ENCODE results near the gene TRPV4. TPM values are rescaled to one million over a fixed set of nuclear protein-coding genes. Genes with fewer than 3 reads are reported as not detected.

The TRPV4 gene
- total RNA-seq, 1 experiment from 2014 or later = 2.9 TPM

- TF ChIP-seq IRF2 (CRISPR knock-in tag; IDR thresholded peaks at IDR 0.05; ENCODE audit: borderline replicate concordance, low read depth) (no peak), ZNF416 (CRISPR knock-in tag; IDR thresholded peaks at IDR 0.05) (no peak), USF1 (CRISPR knock-in tag; IDR thresholded peaks at IDR 0.05) (no peak), ZNF138 (CRISPR knock-in tag; conservative IDR thresholded peaks at IDR 0.05) (no peak), TEAD1 (CRISPR knock-in tag; IDR thresholded peaks at IDR 0.05) (no peak)
Observed at GRCh38 chr12:109773384-109774011, 59.7 kb downstream of the TRPV4 start (continued).

GRCh38 chr12:109772622-109773321 is 60.4 kb downstream of the TRPV4 start:
- DNase-seq (ENCODE audit: low spot score) (no peak), ATAC-seq (no peak)
- peaks cover 20% of the 10 kb centered on the region for H3K4me1 Mint-ChIP-seq
- 0 out of 2 replicates have a peak, but pooled peaks have one; percentile 9 for TF ChIP-seq CTCF (IDR thresholded peaks at IDR 0.05)
- no peak for TF ChIP-seq ZNF671 (CRISPR knock-in tag; IDR thresholded peaks at IDR 0.05)
- no peak for TF ChIP-seq NFE2L1 (CRISPR knock-in tag; IDR thresholded peaks at IDR 0.05)
- TF ChIP-seq SOX15 (CRISPR knock-in tag; IDR thresholded peaks at IDR 0.05) = no peak
- TF ChIP-seq, protein P1, sequence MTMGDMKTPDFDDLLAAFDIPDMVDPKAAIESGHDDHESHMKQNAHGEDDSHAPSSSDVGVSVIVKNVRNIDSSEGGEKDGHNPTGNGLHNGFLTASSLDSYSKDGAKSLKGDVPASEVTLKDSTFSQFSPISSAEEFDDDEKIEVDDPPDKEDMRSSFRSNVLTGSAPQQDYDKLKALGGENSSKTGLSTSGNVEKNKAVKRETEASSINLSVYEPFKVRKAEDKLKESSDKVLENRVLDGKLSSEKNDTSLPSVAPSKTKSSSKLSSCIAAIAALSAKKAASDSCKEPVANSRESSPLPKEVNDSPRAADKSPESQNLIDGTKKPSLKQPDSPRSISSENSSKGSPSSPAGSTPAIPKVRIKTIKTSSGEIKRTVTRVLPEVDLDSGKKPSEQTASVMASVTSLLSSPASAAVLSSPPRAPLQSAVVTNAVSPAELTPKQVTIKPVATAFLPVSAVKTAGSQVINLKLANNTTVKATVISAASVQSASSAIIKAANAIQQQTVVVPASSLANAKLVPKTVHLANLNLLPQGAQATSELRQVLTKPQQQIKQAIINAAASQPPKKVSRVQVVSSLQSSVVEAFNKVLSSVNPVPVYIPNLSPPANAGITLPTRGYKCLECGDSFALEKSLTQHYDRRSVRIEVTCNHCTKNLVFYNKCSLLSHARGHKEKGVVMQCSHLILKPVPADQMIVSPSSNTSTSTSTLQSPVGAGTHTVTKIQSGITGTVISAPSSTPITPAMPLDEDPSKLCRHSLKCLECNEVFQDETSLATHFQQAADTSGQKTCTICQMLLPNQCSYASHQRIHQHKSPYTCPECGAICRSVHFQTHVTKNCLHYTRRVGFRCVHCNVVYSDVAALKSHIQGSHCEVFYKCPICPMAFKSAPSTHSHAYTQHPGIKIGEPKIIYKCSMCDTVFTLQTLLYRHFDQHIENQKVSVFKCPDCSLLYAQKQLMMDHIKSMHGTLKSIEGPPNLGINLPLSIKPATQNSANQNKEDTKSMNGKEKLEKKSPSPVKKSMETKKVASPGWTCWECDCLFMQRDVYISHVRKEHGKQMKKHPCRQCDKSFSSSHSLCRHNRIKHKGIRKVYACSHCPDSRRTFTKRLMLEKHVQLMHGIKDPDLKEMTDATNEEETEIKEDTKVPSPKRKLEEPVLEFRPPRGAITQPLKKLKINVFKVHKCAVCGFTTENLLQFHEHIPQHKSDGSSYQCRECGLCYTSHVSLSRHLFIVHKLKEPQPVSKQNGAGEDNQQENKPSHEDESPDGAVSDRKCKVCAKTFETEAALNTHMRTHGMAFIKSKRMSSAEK (CRISPR knock-in tag; IDR thresholded peaks at IDR 0.05; ENCODE audit: borderline replicate concordance) = no peak
- TF ChIP-seq E2F4 (CRISPR knock-in tag; IDR thresholded peaks at IDR 0.05; ENCODE audit: borderline replicate concordance, low read depth) = no peak
- no peak overlapping the region for H3K4me3 Mint-ChIP-seq
- H3K27me3 Mint-ChIP-seq (ENCODE audit: low read depth) = no peaks in the 10 kb centered on the region
- no peaks in the 10 kb centered on the region for H3K36me3 Mint-ChIP-seq
- no peaks in the 10 kb centered on the region for H3K9me3 Mint-ChIP-seq
- no peak overlapping the region for H3K27ac Mint-ChIP-seq
- ChIA-PET CTCF (interaction anchor here (0.6 to 8.6 kb wide), 18 partner anchors 9 to 345 kb away, joined by 3 to 108 read pairs (median 4); partner anchors contain the start of gene MVK), POLR2A (no interaction called here)

GRCh38 chr12:109771746-109772621 is 61.2 kb downstream of the TRPV4 start:
- Mint-ChIP-seq H3K27ac (no peak overlapping the region), H3K4me1 (peaks cover 15% of the 10 kb centered on the region; the same call in 1 of the 2 replicates), H3K27me3 (ENCODE audit: low read depth) (no peaks in the 10 kb centered on the region), H3K36me3 (no peaks in the 10 kb centered on the region), H3K4me3 (no peak overlapping the region), H3K9me3 (no peaks in the 10 kb centered on the region)
- ChIA-PET POLR2A (interaction anchor here (0.7 kb wide), 1 partner anchor 53 kb away, joined by 3 read pairs; no protein-coding TSS in a partner anchor), CTCF (interaction anchor here (0.8 to 8.6 kb wide), 13 partner anchors 8 to 344 kb away, joined by 3 to 108 read pairs (median 4); partner anchors contain the start of gene MVK)
- DNase-seq (ENCODE audit: low spot score) (no peak), ATAC-seq (no peak)
- TF ChIP-seq CTCF (IDR thresholded peaks at IDR 0.05) = peak; percentile 26; the same call in 1 of the 2 replicates
- TF ChIP-seq IRF2 (CRISPR knock-in tag; IDR thresholded peaks at IDR 0.05; ENCODE audit: borderline replicate concordance, low read depth) = no peak
